AML-193 (cell line): ENCODE data around the gene PLA2G3.

ENCODE experiments used
- DNase-seq, 2 experiments: peaks; one replicate each; lab custom pipeline; 2025; lab: John Stamatoyannopoulos, UW

The PLA2G3 gene

DNA sequence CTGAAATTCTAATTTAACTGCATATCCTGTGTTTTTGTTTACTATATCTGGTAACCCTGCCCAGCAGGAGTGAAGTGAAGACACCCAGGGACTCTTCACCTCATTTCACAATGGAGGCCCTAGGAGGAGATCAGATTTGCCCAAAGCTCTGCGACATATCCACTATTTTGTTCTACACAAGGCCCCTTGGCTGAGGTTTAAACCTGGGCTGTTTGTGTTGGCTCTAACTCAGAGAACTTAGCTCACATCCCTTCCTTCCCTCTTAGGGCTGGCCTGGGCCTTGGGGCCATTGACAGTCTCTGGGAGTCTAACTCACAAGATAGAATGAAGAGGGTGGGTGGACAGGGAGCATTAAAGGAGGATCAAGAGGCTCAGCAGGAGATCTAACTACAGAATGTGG is 8.2 kb upstream of the PLA2G3 start:
- no peak for DNase-seq

DNA sequence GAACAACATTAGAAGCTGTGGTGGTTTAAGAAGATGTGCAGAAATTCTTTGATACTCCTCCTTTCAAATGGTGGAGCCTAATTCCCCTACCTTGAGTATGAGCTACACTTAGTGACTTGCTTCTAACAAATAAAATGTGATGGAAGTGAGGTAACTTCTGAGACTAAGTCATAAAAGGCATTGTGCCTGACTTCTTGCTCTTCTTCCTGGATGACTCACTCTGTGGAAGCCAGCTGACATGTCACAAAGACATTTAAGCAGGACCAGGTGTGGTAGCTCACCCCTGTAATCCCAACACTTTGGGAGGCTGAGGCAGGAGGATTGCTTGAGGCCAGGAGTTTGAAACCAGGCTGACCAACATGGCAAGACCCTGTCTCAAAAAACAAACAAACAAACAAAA is 3.9 kb upstream of the PLA2G3 start:
- DNase-seq, result no peak

DNA sequence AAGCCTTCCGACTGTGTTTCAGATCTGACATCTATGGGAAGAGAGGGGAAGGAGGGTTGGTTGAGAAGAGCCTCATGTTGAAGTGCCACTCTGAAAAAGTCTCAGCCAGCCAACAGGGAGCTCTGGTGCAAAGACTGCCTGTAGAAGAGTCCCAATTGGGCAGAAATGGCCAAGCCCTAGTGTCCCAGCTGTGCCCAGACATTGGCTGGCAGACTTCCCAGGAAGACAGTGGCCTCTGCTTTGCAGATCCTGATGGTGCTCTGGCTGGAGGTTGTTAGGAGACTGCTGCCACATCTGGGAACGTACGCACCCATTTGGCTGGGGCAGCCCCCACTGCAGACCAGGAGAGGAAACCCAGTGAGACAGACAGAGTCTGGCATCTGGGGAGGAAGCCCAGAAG is 3.2 kb upstream of the PLA2G3 start:
- DNase-seq, result no peak

- no peak for DNase-seq
Measured at GRCh38 chr22:31143038-31143437, 2.7 kb upstream of the PLA2G3 start.

DNA sequence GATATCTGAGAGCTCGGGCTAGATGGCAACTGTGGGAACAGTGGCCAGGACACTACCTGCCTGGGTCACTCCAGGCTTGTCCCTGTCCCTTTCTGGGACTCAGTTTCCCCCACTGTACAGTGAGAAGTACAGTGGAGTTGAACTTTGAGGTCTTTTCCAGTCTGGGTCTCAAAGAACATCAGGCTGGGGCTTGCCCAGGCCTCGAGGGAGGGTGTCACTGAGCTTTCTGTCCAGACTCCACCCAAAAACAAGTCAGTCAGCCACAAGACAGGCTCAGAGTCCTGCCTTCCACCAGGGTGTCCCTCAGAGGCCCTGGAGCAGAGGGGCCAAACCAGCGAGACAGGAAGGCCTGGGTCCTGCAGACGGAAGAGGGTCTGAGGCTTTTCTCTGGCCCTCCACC is 2.0 kb upstream of the PLA2G3 start:
- DNase-seq, result no peak

DNA sequence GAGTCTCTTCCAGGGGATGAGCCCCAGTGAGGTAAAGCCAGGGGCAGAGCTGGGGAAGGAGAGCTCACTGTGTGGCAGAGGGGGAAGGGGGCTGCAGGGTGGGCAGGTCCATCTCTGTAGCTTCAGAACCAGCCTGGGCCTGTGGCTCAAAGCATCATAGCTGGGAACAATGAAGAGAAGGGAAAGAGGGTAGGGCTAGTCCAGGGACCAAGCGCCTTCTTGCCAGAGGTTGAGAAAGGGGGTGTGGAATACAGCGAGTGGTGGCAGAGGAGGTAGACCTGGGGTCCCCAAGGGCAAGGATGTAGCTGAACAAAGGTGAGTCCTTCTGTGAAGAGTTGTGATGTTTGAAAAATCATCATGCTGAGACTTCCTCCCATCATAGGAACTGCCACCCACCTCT is 1.2 kb upstream of the PLA2G3 start:
- no peak for DNase-seq

- no peak for DNase-seq
Measured at GRCh38 chr22:31140746-31141145, 438 bp upstream of the PLA2G3 start.

GRCh38 chr22:31139066-31139465 is 1.2 kb downstream of the PLA2G3 start:
- no peak for DNase-seq

DNA sequence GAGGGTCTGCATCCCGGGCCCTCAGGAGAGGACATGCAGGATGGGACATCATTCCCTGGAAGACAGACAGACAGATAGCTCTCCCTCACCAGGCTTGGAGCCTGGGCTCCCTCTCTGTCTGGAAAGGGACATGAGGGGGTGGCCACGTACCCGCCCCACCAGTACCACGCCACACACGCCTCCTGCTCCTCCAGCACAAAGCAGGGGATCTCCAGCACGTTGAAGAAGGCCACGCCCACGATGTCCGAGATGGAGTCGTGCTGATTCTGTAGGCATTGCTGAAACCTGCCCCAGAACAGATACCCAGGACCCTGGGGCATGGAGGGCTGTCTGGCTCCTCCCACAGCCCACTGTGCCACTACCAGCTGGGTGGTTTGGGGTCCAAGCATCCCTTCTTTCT is 2.2 kb downstream of the PLA2G3 start:
- DNase-seq, result no peak

DNA sequence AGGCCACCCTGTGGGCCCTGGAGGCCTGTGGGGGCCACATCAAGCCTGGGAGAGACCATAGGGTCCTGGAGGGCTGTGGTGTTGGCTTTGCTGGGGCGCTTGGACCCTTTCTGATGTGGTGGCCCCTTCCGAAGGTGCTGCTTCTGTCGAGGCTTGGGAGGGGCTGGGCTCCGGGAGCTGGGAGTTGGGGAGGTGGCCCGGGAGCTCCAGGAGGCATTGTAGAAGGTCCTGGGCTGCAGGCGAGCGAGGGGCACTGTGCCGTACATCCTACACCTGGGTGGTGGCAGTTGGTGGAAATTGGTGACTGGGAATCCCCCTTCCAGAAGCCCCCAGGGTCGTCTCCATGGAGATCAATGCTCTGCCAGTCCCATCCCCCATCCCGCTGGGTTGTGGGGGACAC is 2.6 kb downstream of the PLA2G3 start:
- DNase-seq, result no peak

DNA sequence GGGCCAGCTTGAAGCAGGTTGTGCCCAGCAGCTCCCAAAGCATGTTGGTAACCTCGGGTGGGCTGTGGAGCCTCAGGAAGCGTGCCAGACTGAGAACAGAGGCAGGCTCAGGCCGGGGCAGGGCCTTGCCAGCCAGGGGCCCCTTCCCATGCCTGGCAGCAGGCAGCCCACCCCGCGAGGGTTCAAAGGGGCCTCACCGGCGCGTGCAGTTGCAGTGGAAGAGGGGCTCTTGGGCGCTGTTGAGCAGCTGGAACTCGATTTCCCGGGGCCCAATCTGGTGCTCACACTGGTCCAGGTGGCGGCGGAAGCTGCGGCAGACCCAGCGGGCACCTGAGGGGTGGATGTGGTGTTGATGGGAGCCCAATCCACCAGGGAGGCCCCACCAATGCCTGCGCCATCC is 3.6 kb downstream of the PLA2G3 start:
- no peak for DNase-seq

- DNase-seq, result no peak
Measured at GRCh38 chr22:31136155-31136554, 4.2 kb downstream of the PLA2G3 start.

GRCh38 chr22:31135706-31136105 is 4.6 kb downstream of the PLA2G3 start:
- no peak for DNase-seq

DNA sequence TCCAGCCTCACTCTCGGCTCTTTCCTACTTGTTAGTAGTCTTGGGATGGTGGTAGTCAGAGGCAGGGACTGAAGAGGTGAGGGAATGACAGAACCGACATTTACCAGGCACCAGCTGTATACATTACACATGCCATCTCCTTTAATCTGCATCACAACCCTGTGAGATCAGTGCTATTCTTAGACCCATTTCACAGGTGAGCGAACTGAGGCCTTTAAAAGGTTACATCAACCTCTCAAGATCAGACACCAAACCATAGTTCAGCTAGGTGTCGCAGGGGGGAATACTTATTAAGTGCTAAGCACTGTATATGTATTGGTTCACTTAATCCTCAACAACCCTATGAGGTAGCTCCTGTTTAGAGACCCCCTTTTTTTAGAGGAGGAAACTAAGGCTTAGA is 5.6 kb downstream of the PLA2G3 start:
- no peak for DNase-seq

DNA sequence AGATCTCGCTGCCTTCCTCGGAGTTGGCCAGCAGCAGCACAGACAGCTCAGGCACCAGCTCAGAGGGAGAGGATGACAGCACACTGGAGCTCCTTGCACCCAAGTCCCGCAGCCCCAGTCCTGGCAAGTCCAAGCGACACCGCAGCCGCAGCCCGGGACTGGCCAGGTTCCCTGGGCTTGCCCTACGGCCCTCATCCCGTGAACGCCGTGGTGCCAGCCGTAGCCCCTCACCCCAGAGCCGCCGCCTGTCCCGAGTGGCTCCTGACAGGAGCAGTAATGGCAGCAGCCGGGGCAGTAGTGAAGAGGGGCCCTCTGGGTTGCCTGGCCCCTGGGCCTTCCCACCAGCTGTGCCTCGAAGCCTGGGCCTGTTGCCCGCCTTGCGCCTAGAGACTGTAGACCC is 6.4 kb downstream of the PLA2G3 start:
- no peak for DNase-seq

DNA sequence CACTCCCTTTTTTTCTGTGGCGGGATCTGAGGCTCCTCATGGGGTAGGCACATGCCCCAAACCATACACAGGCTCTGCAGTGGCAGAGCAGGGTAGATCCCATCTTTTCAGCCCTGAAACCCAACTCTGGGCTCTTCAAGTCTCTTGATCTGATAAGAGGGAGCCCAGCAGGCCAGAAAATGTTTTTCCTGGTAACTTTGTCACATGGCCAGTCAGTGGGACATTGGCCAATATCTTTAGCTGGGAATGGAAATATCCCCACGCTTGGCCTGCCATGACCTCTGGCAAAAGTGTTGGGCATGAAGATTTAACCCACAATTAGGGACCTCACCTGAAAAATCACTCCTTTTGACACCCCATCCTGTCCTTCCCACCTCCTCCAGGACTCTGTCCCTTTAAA is 9.4 kb downstream of the PLA2G3 start:
- DNase-seq, result no peak

GRCh38 chr22:31128156-31128555 is 12.2 kb downstream of the PLA2G3 start:
- no peak for DNase-seq

GRCh38 chr22:31127181-31127772 is 13.0 kb downstream of the PLA2G3 start:
- no peak for DNase-seq

DNA sequence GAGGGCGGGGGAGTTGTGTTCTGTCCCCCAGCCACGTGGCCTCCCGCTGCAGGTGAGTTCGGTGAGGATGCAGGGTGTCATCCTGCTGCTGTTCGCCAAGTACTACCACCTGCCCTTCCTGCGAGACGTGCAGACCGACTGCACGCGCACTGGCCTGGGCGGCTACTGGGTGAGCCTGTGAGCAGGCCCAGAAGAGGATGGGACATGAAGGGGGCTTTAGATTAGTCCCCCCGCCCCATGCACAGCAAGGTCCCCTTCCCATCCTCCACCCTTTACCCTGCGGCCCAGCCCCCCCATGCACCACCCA is 13.5 kb downstream of the PLA2G3 start:
- no peak for DNase-seq

GRCh38 chr22:31126128-31126868 is 14.0 kb downstream of the PLA2G3 start:
- no peak for DNase-seq

DNA sequence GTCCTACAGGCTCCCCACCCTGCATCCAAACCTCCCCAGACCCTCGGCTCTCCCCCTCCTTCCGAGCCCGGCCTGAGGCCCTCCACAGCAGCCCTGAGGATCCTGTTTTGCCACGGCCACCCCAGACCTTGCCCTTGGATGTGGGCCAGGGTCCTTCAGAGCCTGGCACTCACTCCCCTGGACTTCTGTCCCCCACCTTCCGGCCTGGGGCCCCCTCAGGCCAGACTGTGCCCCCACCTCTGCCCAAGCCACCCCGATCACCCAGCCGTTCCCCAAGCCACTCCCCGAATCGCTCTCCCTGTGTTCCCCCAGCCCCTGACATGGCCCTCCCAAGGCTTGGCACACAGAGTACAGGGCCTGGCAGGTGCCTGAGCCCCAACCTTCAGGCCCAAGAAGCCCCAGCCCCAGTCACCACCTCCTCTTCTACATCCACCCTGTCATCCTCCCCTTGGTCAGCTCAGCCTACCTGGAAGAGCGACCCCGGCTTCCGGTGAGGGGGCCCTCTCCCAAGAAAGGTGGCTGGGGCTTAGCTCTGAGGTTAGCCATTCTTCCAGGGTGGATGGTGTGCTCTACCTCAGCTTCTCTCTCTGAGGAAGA is 14.7 kb downstream of the PLA2G3 start:
- no peak for DNase-seq

DNA sequence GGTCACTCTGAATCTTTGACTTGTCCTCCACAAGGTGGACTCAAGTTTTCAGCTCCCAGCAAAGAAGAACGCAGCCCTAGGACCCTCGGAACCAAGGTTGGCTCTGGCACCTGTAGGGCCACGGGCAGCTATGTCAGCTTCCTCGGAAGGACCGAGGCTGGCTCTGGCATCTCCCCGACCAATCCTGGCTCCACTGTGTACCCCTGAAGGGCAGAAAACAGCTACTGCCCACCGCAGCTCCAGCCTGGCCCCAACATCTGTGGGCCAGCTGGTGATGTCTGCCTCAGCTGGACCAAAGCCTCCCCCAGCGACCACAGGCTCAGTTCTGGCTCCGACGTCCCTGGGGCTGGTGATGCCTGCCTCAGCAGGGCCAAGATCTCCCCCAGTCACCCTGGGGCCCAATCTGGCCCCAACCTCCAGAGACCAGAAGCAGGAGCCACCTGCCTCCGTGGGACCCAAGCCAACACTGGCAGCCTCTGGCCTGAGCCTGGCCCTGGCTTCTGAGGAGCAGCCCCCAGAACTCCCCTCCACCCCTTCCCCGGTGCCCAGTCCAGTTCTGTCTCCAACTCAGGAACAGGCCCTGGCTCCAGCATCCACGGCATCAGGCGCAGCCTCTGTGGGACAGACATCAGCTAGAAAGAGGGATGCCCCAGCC is 15.4 kb downstream of the PLA2G3 start:
- no peak for DNase-seq

DNA sequence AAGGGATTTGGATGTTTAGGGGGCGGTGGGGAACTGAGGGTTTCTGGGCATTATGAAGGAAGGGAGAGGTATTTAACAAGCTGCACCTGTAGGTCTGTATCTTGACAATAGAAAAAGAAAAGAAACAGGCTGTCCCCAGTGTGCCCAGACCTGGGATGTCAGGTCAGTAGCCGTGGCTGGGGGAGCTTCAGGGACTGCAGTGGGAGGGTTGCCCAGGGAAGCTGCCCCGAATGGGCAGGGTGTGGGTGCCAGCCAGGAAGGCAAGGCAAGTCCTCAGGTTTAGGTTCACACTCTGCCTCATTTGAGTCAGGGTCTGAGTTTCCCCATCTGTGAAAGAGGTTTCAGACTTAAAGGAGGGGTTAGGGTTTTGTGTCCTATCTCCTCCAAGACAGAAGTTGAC is 16.0 kb downstream of the PLA2G3 start:
- no peak for DNase-seq

GRCh38 chr22:31123292-31123602 is 17.1 kb downstream of the PLA2G3 start:
- no peak for DNase-seq
